ENCODE measurements around the gene WDR76.
A peak's percentile ranks its signal among the peaks of the same experiment; 100 is the strongest.

WDR76 gene

GRCh38 chr15:43903864-43904290 lies 77.1 kb downstream of the WDR76 start:
- peak; percentile 73 for DNase-seq (ENCODE audit: low read depth)
- peak; percentile 91 for TF ChIP-seq CTCF (conservative IDR thresholded peaks at IDR 0.05; ENCODE audit: low read depth, low read length)
- H3K4me3 ChIP-seq (ENCODE audit: low read depth, low read length) = peak overlapping the region; percentile 24

GRCh38 chr15:43905755-43906154 lies 79.0 kb downstream of the WDR76 start:
- no peak for TF ChIP-seq CTCF (conservative IDR thresholded peaks at IDR 0.05; ENCODE audit: low read depth, low read length)
- DNase-seq (ENCODE audit: low read depth) = no peak

GRCh38 chr15:43908516-43909050 lies 81.8 kb downstream of the WDR76 start:
- no peak for DNase-seq (ENCODE audit: low read depth)
- H3K4me3 ChIP-seq (ENCODE audit: low read depth, low read length) = no peak overlapping the region
- no peak for TF ChIP-seq CTCF (conservative IDR thresholded peaks at IDR 0.05; ENCODE audit: low read depth, low read length)

More at GRCh38 chr15:43905755-43906154, 79.0 kb downstream of the WDR76 start:
- H3K4me3 ChIP-seq (ENCODE audit: low read depth, low read length) = no peak overlapping the region

- TF ChIP-seq CTCF (conservative IDR thresholded peaks at IDR 0.05; ENCODE audit: low read depth, low read length) = no peak
- peak; percentile 98 for DNase-seq (ENCODE audit: low read depth)
- no peak overlapping the region for H3K4me3 ChIP-seq (ENCODE audit: low read depth, low read length)
These were observed 84.5 kb downstream of the WDR76 start for GRCh38 chr15:43911235-43911781.

GRCh38 chr15:43912208-43912607 lies 85.4 kb downstream of the WDR76 start:
- no peak overlapping the region for H3K4me3 ChIP-seq (ENCODE audit: low read depth, low read length)
- TF ChIP-seq CTCF (conservative IDR thresholded peaks at IDR 0.05; ENCODE audit: low read depth, low read length) = no peak
- DNase-seq (ENCODE audit: low read depth) = no peak

- TF ChIP-seq CTCF (conservative IDR thresholded peaks at IDR 0.05; ENCODE audit: low read depth, low read length) = no peak
- no peak overlapping the region for H3K4me3 ChIP-seq (ENCODE audit: low read depth, low read length)
- peak; percentile 97 for DNase-seq (ENCODE audit: low read depth)
These were observed 86.4 kb downstream of the WDR76 start for GRCh38 chr15:43913026-43913780.

Measured in choroid plexus epithelial cell (primary cell).